IPS-18c (cell line): ENCODE results near the gene GKN1.
"Not testable (repeated sequence)": the region's sequence is repeated elsewhere in the genome, so short reads cannot be mapped to it uniquely, and the experiment has no call there.

Source experiments
- H3K4me3 ChIP-seq: 2 replicates; pipeline ENCODE4 v1.7.0; 2013; ENCODE audit warnings: low read depth, mild to moderate bottlenecking, low read length, moderate library complexity; ENCODE audit not compliant: insufficient read depth
- H3K9me3 ChIP-seq: one replicate; pipeline ENCODE4 v1.6.1; 2013; ENCODE audit warnings: mild to moderate bottlenecking, low read length, moderate library complexity; ENCODE audit not compliant: control insufficient read depth, insufficient read depth

GKN1 gene

GRCh38 chr2:68948710-68949109, 25.7 kb upstream of the GKN1 start:
- H3K4me3 ChIP-seq, result no peak overlapping the region
- no peaks in the 10 kb centered on the region for H3K9me3 ChIP-seq

- no peaks in the 10 kb centered on the region for H3K9me3 ChIP-seq
- H3K4me3 ChIP-seq, result no peak overlapping the region
Observed at GRCh38 chr2:68951899-68952298, 22.5 kb upstream of the GKN1 start.

GRCh38 chr2:68952887-68953521, 21.4 kb upstream of the GKN1 start, which contains the start of gene GKN2:
Gene GKN2 (minus strand): TSS chr2:68952893. CDS start chr2:68952861, 32 bp downstream.
- Histone ChIP-seq H3K9me3 (no peaks in the 10 kb centered on the region), H3K4me3 (no peak within 1 kb of the TSS)

- not testable (repeated sequence) for H3K9me3 ChIP-seq, H3K4me3 ChIP-seq
Observed at GRCh38 chr2:68955432-68955831, 19.0 kb upstream of the GKN1 start.

- Histone ChIP-seq H3K4me3 (no peak overlapping the region), H3K9me3 (no peaks in the 10 kb centered on the region)
Observed at GRCh38 chr2:68959001-68959400, 15.4 kb upstream of the GKN1 start.

- Histone ChIP-seq H3K4me3 (no peak overlapping the region), H3K9me3 (no peaks in the 10 kb centered on the region)
Observed at GRCh38 chr2:68961380-68961779, 13.1 kb upstream of the GKN1 start.

GRCh38 chr2:68964282-68964681, 10.2 kb upstream of the GKN1 start:
- H3K4me3 ChIP-seq, result no peak overlapping the region
- H3K9me3 ChIP-seq, result no peaks in the 10 kb centered on the region

GRCh38 chr2:68968221-68968620, 6.2 kb upstream of the GKN1 start:
- H3K9me3 ChIP-seq, result no peaks in the 10 kb centered on the region
- no peak overlapping the region for H3K4me3 ChIP-seq

GRCh38 chr2:68969736-68970490, 4.5 kb upstream of the GKN1 start:
- H3K9me3 ChIP-seq, result no peaks in the 10 kb centered on the region
- H3K4me3 ChIP-seq, result no peak overlapping the region

- H3K4me3 ChIP-seq, result no peak overlapping the region
- H3K9me3 ChIP-seq, result no peaks in the 10 kb centered on the region
Observed at GRCh38 chr2:68970566-68971265, 3.7 kb upstream of the GKN1 start.

GRCh38 chr2:68971591-68972231, 2.7 kb upstream of the GKN1 start:
- H3K9me3 ChIP-seq, result no peaks in the 10 kb centered on the region

GRCh38 chr2:68974946-68975665, 670 bp downstream of the GKN1 start:
- Histone ChIP-seq H3K9me3 (no peaks in the 10 kb centered on the region), H3K4me3 (no peak overlapping the region)

More at GRCh38 chr2:68971591-68972231, 2.7 kb upstream of the GKN1 start:
- no peak overlapping the region for H3K4me3 ChIP-seq

GRCh38 chr2:68975844-68976243, 1.4 kb downstream of the GKN1 start:
- no peaks in the 10 kb centered on the region for H3K9me3 ChIP-seq
- no peak overlapping the region for H3K4me3 ChIP-seq

- Histone ChIP-seq H3K4me3 (no peak overlapping the region), H3K9me3 (no peaks in the 10 kb centered on the region)
Observed at GRCh38 chr2:68977453-68977852, 3.0 kb downstream of the GKN1 start.

GRCh38 chr2:68978098-68978497, 3.7 kb downstream of the GKN1 start:
- Histone ChIP-seq H3K4me3 (no peak overlapping the region), H3K9me3 (no peaks in the 10 kb centered on the region)

- H3K9me3 ChIP-seq, result no peaks in the 10 kb centered on the region
Observed at GRCh38 chr2:68980956-68981355, 6.5 kb downstream of the GKN1 start.

GRCh38 chr2:68987021-68987503, 12.6 kb downstream of the GKN1 start:
- no peaks in the 10 kb centered on the region for H3K9me3 ChIP-seq
- H3K4me3 ChIP-seq, result no peak overlapping the region

More at GRCh38 chr2:68980956-68981355, 6.5 kb downstream of the GKN1 start:
- H3K4me3 ChIP-seq, result no peak overlapping the region
